ENCODE measurements around the gene MIAT. TPM values are rescaled to one million over a fixed set of nuclear protein-coding genes. Genes with fewer than 3 reads are reported as not detected.

Gene MIAT
- total RNA-seq, 4 donors from 2014 or later: 0.50 to 2.4 (median 1.4) TPM

GRCh38 chr22:26672060-26672471, 14.7 kb downstream of the MIAT start:
- DNase-seq: no peak
- Histone ChIP-seq H3K4me1 (peaks cover 33 to 61% (median 45%) of the 10 kb centered on the region in 3 donors), H3K4me3 (peak overlapping the region; percentile 45 to 91 (median 74)), H3K9me3 (no peaks in the 10 kb centered on the region), H3K27ac (peak overlapping the region; percentile 92 to 100 (median 96)), H3K36me3 (peaks cover 0 to 2% (median 0%) of the 10 kb centered on the region in 3 donors), H3K27me3 (peaks cover 0 to 15% (median 0%) of the 10 kb centered on the region in 4 donors)
- WGBS, 2 donors: 56 to 66% methylated on average over 6 to 7 of the region's 8 CpGs
- intact Hi-C loops (cut with DNase I): no loop called here
- no peak for TF ChIP-seq POLR2A (IDR thresholded peaks at IDR 0.05)
- no peak for TF ChIP-seq CTCF (IDR thresholded peaks at IDR 0.05)

GRCh38 chr22:26672590-26673468, 15.4 kb downstream of the MIAT start:
- peaks cover 0 to 7% (median 0%) of the 10 kb centered on the region in 3 donors for H3K36me3 ChIP-seq
- peaks cover 33 to 61% (median 45%) of the 10 kb centered on the region in 3 donors for H3K4me1 ChIP-seq
- intact Hi-C loops (cut with DNase I): no loop called here
- no peaks in the 10 kb centered on the region for H3K9me3 ChIP-seq
- TF ChIP-seq POLR2A (IDR thresholded peaks at IDR 0.05) (peak in 2 of 4 donors; percentile 22 to 50), CTCF (IDR thresholded peaks at IDR 0.05) (peak in 5 of 6 experiments; percentile 35 to 53 (median 51))
- WGBS, 2 donors: 0 to 1% methylated on average over 7 to 23 of the region's 36 CpGs
- peak overlapping the region; percentile 45 to 91 (median 74) for H3K4me3 ChIP-seq
- peaks cover 0 to 9% (median 0%) of the 10 kb centered on the region in 4 donors for H3K27me3 ChIP-seq
- peak overlapping the region; percentile 92 to 100 (median 96) for H3K27ac ChIP-seq
- DNase-seq: peak; percentile 74

GRCh38 chr22:26673486-26673885, 16.1 kb downstream of the MIAT start:
- WGBS, 2 donors: 23 to 35% methylated on average over 3 to 4 of the region's 4 CpGs
- H3K27me3 ChIP-seq: peaks cover 0 to 2% (median 0%) of the 10 kb centered on the region in 4 donors
- peaks cover 33 to 61% (median 45%) of the 10 kb centered on the region in 3 donors for H3K4me1 ChIP-seq
- H3K9me3 ChIP-seq: no peaks in the 10 kb centered on the region
- peak overlapping the region; percentile 45 to 91 (median 74) for H3K4me3 ChIP-seq
- DNase-seq: no peak
- H3K36me3 ChIP-seq: peaks cover 0 to 7% (median 0%) of the 10 kb centered on the region in 3 donors
- H3K27ac ChIP-seq: peak overlapping the region; percentile 92 to 100 (median 96)
- intact Hi-C loops (cut with DNase I): no loop called here
- TF ChIP-seq POLR2A (IDR thresholded peaks at IDR 0.05) (no peak), CTCF (IDR thresholded peaks at IDR 0.05) (no peak)

- H3K27ac ChIP-seq: peak overlapping the region; percentile 92 to 100 (median 96)
- peaks cover 0 to 7% (median 0%) of the 10 kb centered on the region in 3 donors for H3K36me3 ChIP-seq
- no peaks in the 10 kb centered on the region for H3K9me3 ChIP-seq
- WGBS, 2 donors: 53 to 60% methylated on average over 8 to 9 of the region's 9 CpGs
- intact Hi-C loops (cut with DNase I): no loop called here
- peaks cover 33 to 64% (median 45%) of the 10 kb centered on the region in 3 donors for H3K4me1 ChIP-seq
- H3K4me3 ChIP-seq: peak overlapping the region in 3 of 4 donors; percentile 6 to 91 (median 79)
- no peak for TF ChIP-seq POLR2A (IDR thresholded peaks at IDR 0.05)
- TF ChIP-seq CTCF (IDR thresholded peaks at IDR 0.05): peak in 2 of 6 experiments; percentile 8 to 16
- H3K27me3 ChIP-seq: no peaks in the 10 kb centered on the region
- DNase-seq: no peak
Measured at GRCh38 chr22:26674211-26675190, 17.1 kb downstream of the MIAT start.

Data from esophagus squamous epithelium (tissue), 5 donors.